ENCODE results near the gene UTY.

The UTY gene

DNA sequence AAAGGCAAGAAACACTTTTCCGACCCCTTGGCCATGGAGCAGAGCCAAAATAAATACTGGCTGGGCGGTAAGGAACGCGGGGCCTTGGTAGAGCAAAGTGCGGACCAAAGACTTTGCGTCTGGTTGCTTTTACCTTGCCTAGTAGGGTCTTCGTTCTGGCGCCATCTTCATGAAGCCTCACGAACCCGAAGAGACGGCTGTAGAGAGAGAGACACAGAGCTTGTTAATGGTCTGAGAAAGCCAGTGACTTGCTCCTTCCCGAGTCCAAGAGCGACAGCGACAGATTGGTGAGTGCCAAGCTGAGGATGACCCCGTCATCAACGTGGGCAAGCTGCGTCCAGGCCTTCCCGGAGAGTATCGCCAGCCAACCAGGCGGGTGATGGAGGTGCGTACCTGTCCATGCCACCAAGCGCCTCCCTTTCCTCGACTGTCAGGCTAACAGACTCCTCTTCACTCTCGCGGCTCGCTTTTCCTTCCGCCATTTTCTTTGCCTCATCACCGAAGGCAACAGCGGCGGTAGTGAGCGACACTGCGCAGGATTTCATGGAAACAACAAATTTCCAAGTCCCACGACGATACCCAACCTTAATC is 617 bp downstream of the UTY start:
- no peak for ATAC-seq
- TF ChIP-seq ZFP3 (CRISPR knock-in tag; IDR thresholded peaks at IDR 0.05) (no peak), TOX (CRISPR knock-in tag; IDR thresholded peaks at IDR 0.05; ENCODE audit: borderline replicate concordance) (no peak), PPARA (CRISPR knock-in tag; IDR thresholded peaks at IDR 0.05; ENCODE audit: borderline replicate concordance) (no peak), ZNF8 (CRISPR knock-in tag; IDR thresholded peaks at IDR 0.05) (no peak), CSDC2 (CRISPR knock-in tag; IDR thresholded peaks at IDR 0.05) (no peak), TCF4 (CRISPR knock-in tag; IDR thresholded peaks at IDR 0.05; ENCODE audit: borderline replicate concordance) (no peak)
- TF ChIP-seq, protein P1, sequence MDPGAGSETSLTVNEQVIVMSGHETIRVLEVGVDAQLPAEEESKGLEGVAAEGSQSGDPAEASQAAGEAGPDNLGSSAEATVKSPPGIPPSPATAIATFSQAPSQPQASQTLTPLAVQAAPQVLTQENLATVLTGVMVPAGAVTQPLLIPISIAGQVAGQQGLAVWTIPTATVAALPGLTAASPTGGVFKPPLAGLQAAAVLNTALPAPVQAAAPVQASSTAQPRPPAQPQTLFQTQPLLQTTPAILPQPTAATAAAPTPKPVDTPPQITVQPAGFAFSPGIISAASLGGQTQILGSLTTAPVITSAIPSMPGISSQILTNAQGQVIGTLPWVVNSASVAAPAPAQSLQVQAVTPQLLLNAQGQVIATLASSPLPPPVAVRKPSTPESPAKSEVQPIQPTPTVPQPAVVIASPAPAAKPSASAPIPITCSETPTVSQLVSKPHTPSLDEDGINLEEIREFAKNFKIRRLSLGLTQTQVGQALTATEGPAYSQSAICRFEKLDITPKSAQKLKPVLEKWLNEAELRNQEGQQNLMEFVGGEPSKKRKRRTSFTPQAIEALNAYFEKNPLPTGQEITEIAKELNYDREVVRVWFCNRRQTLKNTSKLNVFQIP (CRISPR knock-in tag; IDR thresholded peaks at IDR 0.05; ENCODE audit: borderline replicate concordance, low read depth) = no peak

DNA sequence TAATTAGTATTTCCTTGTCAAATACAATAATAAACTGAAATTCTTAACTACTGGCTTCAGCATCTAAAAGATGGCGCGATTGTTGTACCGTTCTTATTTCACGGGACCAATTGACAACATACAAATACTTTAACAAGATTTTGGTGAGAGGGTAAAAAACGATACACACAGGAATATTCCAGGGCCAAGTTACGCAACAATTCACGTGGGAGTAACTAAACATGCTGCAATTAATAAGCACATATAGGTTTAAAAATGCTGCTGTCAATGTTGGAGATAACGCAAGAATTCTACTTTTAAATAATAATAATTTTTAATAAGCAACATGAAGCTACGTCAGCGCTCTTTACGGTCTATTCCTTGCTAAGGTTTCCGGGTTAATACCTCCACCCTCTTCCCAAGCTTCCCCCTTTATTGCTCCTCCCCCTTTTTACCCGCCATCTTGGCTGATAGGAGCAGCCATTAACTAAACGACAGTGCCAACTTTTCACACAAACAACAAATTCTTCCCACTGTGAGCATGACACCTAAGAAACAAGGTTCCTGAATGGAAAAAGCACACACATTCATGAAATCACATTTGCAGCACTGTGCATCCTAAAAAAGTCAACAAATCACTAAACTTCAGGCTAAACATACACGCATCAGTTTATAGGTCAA is 1.6 kb downstream of the UTY start:
- no peak for ATAC-seq

DNA sequence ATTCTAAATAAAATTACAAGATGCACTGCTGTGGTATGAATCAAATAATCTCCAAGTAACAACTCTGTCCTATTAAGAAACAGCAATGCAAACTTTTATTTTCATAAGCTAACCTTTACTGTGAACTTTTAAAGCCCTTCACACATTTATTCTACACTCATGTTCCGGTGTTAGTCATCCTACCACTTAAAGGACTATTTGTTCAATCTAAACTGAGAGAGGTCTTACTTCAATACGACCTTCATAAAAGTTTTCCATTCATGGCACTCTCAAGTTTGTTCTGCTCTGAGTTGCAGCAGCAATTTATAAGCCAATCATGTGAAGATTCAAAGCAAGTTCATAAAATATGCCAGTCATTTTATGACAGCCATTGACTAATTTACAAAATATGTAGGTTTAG is 4.8 kb downstream of the UTY start:
- no peak for ATAC-seq
- no peak for TF ChIP-seq TCF4 (CRISPR knock-in tag; IDR thresholded peaks at IDR 0.05; ENCODE audit: borderline replicate concordance)
- TF ChIP-seq, protein P2, sequence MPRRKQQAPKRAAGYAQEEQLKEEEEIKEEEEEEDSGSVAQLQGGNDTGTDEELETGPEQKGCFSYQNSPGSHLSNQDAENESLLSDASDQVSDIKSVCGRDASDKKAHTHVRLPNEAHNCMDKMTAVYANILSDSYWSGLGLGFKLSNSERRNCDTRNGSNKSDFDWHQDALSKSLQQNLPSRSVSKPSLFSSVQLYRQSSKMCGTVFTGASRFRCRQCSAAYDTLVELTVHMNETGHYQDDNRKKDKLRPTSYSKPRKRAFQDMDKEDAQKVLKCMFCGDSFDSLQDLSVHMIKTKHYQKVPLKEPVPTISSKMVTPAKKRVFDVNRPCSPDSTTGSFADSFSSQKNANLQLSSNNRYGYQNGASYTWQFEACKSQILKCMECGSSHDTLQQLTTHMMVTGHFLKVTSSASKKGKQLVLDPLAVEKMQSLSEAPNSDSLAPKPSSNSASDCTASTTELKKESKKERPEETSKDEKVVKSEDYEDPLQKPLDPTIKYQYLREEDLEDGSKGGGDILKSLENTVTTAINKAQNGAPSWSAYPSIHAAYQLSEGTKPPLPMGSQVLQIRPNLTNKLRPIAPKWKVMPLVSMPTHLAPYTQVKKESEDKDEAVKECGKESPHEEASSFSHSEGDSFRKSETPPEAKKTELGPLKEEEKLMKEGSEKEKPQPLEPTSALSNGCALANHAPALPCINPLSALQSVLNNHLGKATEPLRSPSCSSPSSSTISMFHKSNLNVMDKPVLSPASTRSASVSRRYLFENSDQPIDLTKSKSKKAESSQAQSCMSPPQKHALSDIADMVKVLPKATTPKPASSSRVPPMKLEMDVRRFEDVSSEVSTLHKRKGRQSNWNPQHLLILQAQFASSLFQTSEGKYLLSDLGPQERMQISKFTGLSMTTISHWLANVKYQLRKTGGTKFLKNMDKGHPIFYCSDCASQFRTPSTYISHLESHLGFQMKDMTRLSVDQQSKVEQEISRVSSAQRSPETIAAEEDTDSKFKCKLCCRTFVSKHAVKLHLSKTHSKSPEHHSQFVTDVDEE (CRISPR knock-in tag; IDR thresholded peaks at IDR 0.05) = no peak
- no peak for TF ChIP-seq ARNTL (CRISPR knock-in tag; IDR thresholded peaks at IDR 0.05; ENCODE audit: borderline replicate concordance, low read depth)
- TF ChIP-seq ZNF8 (CRISPR knock-in tag; IDR thresholded peaks at IDR 0.05) = no peak
- TF ChIP-seq ESRRG (CRISPR knock-in tag; IDR thresholded peaks at IDR 0.05) = no peak
- no peak for TF ChIP-seq ZFP30 (CRISPR knock-in tag; IDR thresholded peaks at IDR 0.05)
- TF ChIP-seq GLIS3 (CRISPR knock-in tag; IDR thresholded peaks at IDR 0.05) = no peak
- TF ChIP-seq PPARA (CRISPR knock-in tag; IDR thresholded peaks at IDR 0.05; ENCODE audit: borderline replicate concordance) = no peak
- TF ChIP-seq RARB (CRISPR knock-in tag; IDR thresholded peaks at IDR 0.05) = no peak
- no peak for TF ChIP-seq ZNF70 (CRISPR knock-in tag; IDR thresholded peaks at IDR 0.05)
- TF ChIP-seq, protein P3, sequence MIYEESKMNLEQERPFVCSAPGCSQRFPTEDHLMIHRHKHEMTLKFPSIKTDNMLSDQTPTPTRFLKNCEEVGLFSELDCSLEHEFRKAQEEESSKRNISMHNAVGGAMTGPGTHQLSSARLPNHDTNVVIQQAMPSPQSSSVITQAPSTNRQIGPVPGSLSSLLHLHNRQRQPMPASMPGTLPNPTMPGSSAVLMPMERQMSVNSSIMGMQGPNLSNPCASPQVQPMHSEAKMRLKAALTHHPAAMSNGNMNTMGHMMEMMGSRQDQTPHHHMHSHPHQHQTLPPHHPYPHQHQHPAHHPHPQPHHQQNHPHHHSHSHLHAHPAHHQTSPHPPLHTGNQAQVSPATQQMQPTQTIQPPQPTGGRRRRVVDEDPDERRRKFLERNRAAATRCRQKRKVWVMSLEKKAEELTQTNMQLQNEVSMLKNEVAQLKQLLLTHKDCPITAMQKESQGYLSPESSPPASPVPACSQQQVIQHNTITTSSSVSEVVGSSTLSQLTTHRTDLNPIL (CRISPR knock-in tag; IDR thresholded peaks at IDR 0.05; ENCODE audit: low read depth) = no peak
- no peak for TF ChIP-seq OSR1 (CRISPR knock-in tag; IDR thresholded peaks at IDR 0.05)
- no peak for TF ChIP-seq ZNF565 (CRISPR knock-in tag; conservative IDR thresholded peaks at IDR 0.05; ENCODE audit: low read depth)
- TF ChIP-seq BACH2 (CRISPR knock-in tag; IDR thresholded peaks at IDR 0.05; ENCODE audit: borderline replicate concordance) = no peak

More for the DNA sequence above, 1.6 kb downstream of the UTY start:
- TF ChIP-seq ZNF8 (CRISPR knock-in tag; IDR thresholded peaks at IDR 0.05) (no peak), CSDC2 (CRISPR knock-in tag; IDR thresholded peaks at IDR 0.05) (no peak)

DNA sequence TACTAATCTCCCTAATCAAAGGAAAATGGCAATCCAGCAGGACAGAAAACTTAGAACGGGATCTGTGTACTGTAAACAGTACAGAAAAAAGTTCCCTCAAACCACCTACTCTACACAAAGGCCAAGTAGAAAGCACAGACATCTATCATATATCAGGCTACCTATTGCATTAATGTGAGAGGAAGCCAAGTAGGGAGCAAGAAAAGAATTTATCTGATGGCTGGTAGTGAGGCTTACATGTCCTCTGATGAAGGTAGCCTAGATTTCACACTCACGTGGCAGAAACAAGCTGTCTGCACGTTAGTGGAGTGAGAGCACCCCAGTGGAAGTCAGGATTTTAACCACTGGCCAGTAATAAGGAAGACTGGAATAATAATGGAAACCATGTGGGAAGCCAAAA is 28.3 kb downstream of the UTY start:
- no peak for ATAC-seq
- TF ChIP-seq CSDC2 (CRISPR knock-in tag; IDR thresholded peaks at IDR 0.05) = no peak
- TF ChIP-seq, protein P4, sequence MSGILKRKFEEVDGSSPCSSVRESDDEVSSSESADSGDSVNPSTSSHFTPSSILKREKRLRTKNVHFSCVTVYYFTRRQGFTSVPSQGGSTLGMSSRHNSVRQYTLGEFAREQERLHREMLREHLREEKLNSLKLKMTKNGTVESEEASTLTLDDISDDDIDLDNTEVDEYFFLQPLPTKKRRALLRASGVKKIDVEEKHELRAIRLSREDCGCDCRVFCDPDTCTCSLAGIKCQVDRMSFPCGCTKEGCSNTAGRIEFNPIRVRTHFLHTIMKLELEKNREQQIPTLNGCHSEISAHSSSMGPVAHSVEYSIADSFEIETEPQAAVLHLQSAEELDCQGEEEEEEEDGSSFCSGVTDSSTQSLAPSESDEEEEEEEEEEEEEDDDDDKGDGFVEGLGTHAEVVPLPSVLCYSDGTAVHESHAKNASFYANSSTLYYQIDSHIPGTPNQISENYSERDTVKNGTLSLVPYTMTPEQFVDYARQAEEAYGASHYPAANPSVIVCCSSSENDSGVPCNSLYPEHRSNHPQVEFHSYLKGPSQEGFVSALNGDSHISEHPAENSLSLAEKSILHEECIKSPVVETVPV (CRISPR knock-in tag; IDR thresholded peaks at IDR 0.05) = no peak
- TF ChIP-seq RARB (CRISPR knock-in tag; IDR thresholded peaks at IDR 0.05) = no peak
- no peak for TF ChIP-seq OSR1 (CRISPR knock-in tag; IDR thresholded peaks at IDR 0.05)
- TF ChIP-seq ZC3H10 (CRISPR knock-in tag; IDR thresholded peaks at IDR 0.05) = no peak
- TF ChIP-seq BACH2 (CRISPR knock-in tag; IDR thresholded peaks at IDR 0.05; ENCODE audit: borderline replicate concordance) = no peak
- no peak for TF ChIP-seq TOX (CRISPR knock-in tag; IDR thresholded peaks at IDR 0.05; ENCODE audit: borderline replicate concordance)
- TF ChIP-seq, protein P2 (CRISPR knock-in tag; IDR thresholded peaks at IDR 0.05) = no peak
- no peak for TF ChIP-seq SNAI2 (CRISPR knock-in tag; IDR thresholded peaks at IDR 0.05)
- no peak for TF ChIP-seq ZNF565 (CRISPR knock-in tag; conservative IDR thresholded peaks at IDR 0.05; ENCODE audit: low read depth)
- TF ChIP-seq ISL1 (CRISPR knock-in tag; IDR thresholded peaks at IDR 0.05) = no peak
- TF ChIP-seq, protein P3 (CRISPR knock-in tag; IDR thresholded peaks at IDR 0.05; ENCODE audit: low read depth) = no peak
- TF ChIP-seq ZNF8 (CRISPR knock-in tag; IDR thresholded peaks at IDR 0.05) = no peak
- no peak for TF ChIP-seq TCF4 (CRISPR knock-in tag; IDR thresholded peaks at IDR 0.05; ENCODE audit: borderline replicate concordance)

All from SK-N-SH treated with all-trans-retinoic acid at 6 μM for 48 hours (cell line).